Adipose tissue (tissue), 3 donors: ENCODE measurements around the gene KEAP1. TPM values are rescaled to one million over a fixed set of nuclear protein-coding genes. Genes with fewer than 3 reads are reported as not detected.
"Not testable (repeated sequence)": the region's sequence is repeated elsewhere in the genome, so short reads cannot be mapped to it uniquely, and the experiment has no call there.

Experiments
- H3K27ac ChIP-seq: one replicate; pipeline ENCODE4 v1.5.1; 2013; ENCODE audit warnings: low read depth, low read length
- WGBS, 3 donors: extraction: QIAGEN DNeasy Blood & Tissue Kit; methylation state at CpG; one replicate each; pipeline ENCODE4 v1.1.7; 2013; 5-methylcytosine and 5-hydroxymethylcytosine counted together
- polyA plus RNA-seq, 3 donors: library from polyadenylated mRNA; stranded (reverse); fragments of 200-250 nt; gene quantifications; one replicate each; pipeline ENCODE4 v1.2.3, GENCODE V29; 2013
- donor health status: healthy with polysubstance abuse.
- donor health status: Bipolar disorder and iron deficiency.
- donor health status: healthy.

The KEAP1 gene
- polyA plus RNA-seq, 3 donors: 26.6 to 50.8 (median 50.0) TPM

GRCh38 chr19:10532457-10532856 lies 29.3 kb upstream of the KEAP1 start:
- H3K27ac ChIP-seq: no peak overlapping the region
- 93 to 96% (median 96%) methylated on average over 1 of the region's 1 CpG for WGBS, 3 donors

GRCh38 chr19:10526887-10527286 lies 23.7 kb upstream of the KEAP1 start:
- WGBS, 3 donors: 89 to 91% (median 89%) methylated on average over 8 of the region's 8 CpGs
- H3K27ac ChIP-seq: not testable (repeated sequence)

GRCh38 chr19:10525636-10526035 lies 22.5 kb upstream of the KEAP1 start:
- no peak overlapping the region for H3K27ac ChIP-seq
- 84 to 90% (median 88%) methylated on average over 7 of the region's 7 CpGs for WGBS, 3 donors

- H3K27ac ChIP-seq: no peak overlapping the region
- WGBS, 3 donors: 71 to 82% (median 79%) methylated on average over 3 of the region's 3 CpGs
These were observed 20.0 kb upstream of the KEAP1 start for GRCh38 chr19:10523135-10523636.

- 36 to 80% (median 77%) methylated on average over 13 of the region's 13 CpGs for WGBS, 3 donors
- no peak overlapping the region for H3K27ac ChIP-seq
These were observed 18.5 kb upstream of the KEAP1 start for GRCh38 chr19:10521461-10522171.

GRCh38 chr19:10520652-10521318 lies 17.6 kb upstream of the KEAP1 start:
- H3K27ac ChIP-seq: no peak overlapping the region
- WGBS, 3 donors: 55 to 91% (median 87%) methylated on average over 13 to 15 of the region's 15 CpGs

- WGBS, 3 donors: 61 to 77% (median 73%) methylated on average over 7 of the region's 7 CpGs
- H3K27ac ChIP-seq: no peak overlapping the region
These were observed 16.3 kb upstream of the KEAP1 start for GRCh38 chr19:10519421-10519820.

- 11 to 23% (median 12%) methylated on average over 33 of the region's 33 CpGs for WGBS, 3 donors
These were observed 15.5 kb upstream of the KEAP1 start for GRCh38 chr19:10518444-10519361.

GRCh38 chr19:10517760-10518443 lies 14.7 kb upstream of the KEAP1 start:
- no peak overlapping the region for H3K27ac ChIP-seq
- 1 to 4% (median 2%) methylated on average over 20 to 27 of the region's 27 CpGs for WGBS, 3 donors

More at GRCh38 chr19:10518444-10519361, 15.5 kb upstream of the KEAP1 start:
- H3K27ac ChIP-seq: no peak overlapping the region

GRCh38 chr19:10517361-10517759 lies 14.2 kb upstream of the KEAP1 start, which contains the start of gene S1PR5:
TSS of gene S1PR5 (minus strand) at chr19:10517447. CDS start at chr19:10515011, 2,436 bp downstream.
- H3K27ac ChIP-seq: no peak within 1 kb of the TSS
- 0 to 2% (median 1%) methylated on average over 32 to 39 of the region's 39 CpGs for WGBS, 3 donors

GRCh38 chr19:10516671-10517286 lies 13.6 kb upstream of the KEAP1 start:
- H3K27ac ChIP-seq: no peak overlapping the region
- 33 to 49% (median 46%) methylated on average over 8 to 10 of the region's 10 CpGs for WGBS, 3 donors

GRCh38 chr19:10516064-10516385 lies 12.9 kb upstream of the KEAP1 start:
- no peak overlapping the region for H3K27ac ChIP-seq
- 86 to 90% (median 89%) methylated on average over 5 of the region's 5 CpGs for WGBS, 3 donors

GRCh38 chr19:10514211-10515145 lies 11.3 kb upstream of the KEAP1 start:
- H3K27ac ChIP-seq: no peak overlapping the region
- WGBS, 3 donors: 13 to 55% (median 27%) methylated on average over 107 of the region's 107 CpGs

GRCh38 chr19:10513223-10513622 lies 10.1 kb upstream of the KEAP1 start:
- H3K27ac ChIP-seq: no peak overlapping the region
- 82 to 89% (median 88%) methylated on average over 7 of the region's 7 CpGs for WGBS, 3 donors

GRCh38 chr19:10510301-10510802 lies 7.2 kb upstream of the KEAP1 start:
- H3K27ac ChIP-seq: no peak overlapping the region
- 3 to 15% (median 6%) methylated on average over 15 of the region's 15 CpGs for WGBS, 3 donors

GRCh38 chr19:10508707-10509106 lies 5.6 kb upstream of the KEAP1 start:
- WGBS, 3 donors: 78 to 95% (median 81%) methylated on average over 3 of the region's 3 CpGs

GRCh38 chr19:10508036-10508435 lies 4.9 kb upstream of the KEAP1 start:
- no peak overlapping the region for H3K27ac ChIP-seq
- 86 to 90% (median 90%) methylated on average over 14 to 16 of the region's 16 CpGs for WGBS, 3 donors

More at GRCh38 chr19:10508707-10509106, 5.6 kb upstream of the KEAP1 start:
- H3K27ac ChIP-seq: no peak overlapping the region
